Esophagus muscularis mucosa (tissue), 4 donors: Measurements from ENCODE around the gene MTCH1. TPM values are rescaled to one million over a fixed set of nuclear protein-coding genes. Genes with fewer than 3 reads are reported as not detected.

Experiments
- DNase-seq: peaks from one replicate; pipeline ENCODE4 v3.0.0-alpha.2; 2017; ENCODE audit errors: extremely low spot score
- H3K27ac ChIP-seq, 4 donors: fragments of 200-600 bp; sonication (generic); replicated peaks in 1 of 4; 1 replicate in 3 of 4; 2 replicates in 1 of 4; pipeline ENCODE4 v1.5.1; 2016 to 2019; ENCODE audit warnings: mild to moderate bottlenecking in 1 of 4
- H3K27me3 ChIP-seq, 4 donors: fragments of 200-600 bp; sonication (generic); one replicate each; pipeline versions ENCODE4 v1.5.1 to v1.6.0; 2016 to 2019
- H3K36me3 ChIP-seq, 4 donors: fragments of 200-600 bp; sonication (generic); one replicate each; pipeline ENCODE4 v1.5.1; 2016 to 2019
- H3K4me1 ChIP-seq, 4 donors: fragments of 200-600 bp; sonication (generic); one replicate each; pipeline ENCODE4 v1.5.1; 2016 to 2019
- H3K4me3 ChIP-seq, 4 donors: fragments of 200-600 bp; sonication (generic); 1 replicate in 2 of 4; 2 replicates in 2 of 4; pipeline ENCODE4 v1.5.1; 2016 to 2019; ENCODE audit warnings: mild to moderate bottlenecking in 4 of 4, moderate library complexity in 1 of 4
- H3K9me3 ChIP-seq, 4 donors: fragments of 200-600 bp; sonication (generic); 1 replicate in 3 of 4; 2 replicates in 1 of 4; pipeline ENCODE4 v1.5.1; 2016 to 2019
- EP300 ChIP-seq: sonication (generic); formaldehyde crosslinking; IDR thresholded peaks from one replicate; pipeline ENCODE4 v1.6.1; 2017; ENCODE audit warnings: antibody characterized with exemption
- POLR2A ChIP-seq: fragments of 450-650 bp; IDR thresholded peaks from one replicate; pipeline ENCODE4 v1.6.1; 2017; ENCODE audit warnings: antibody characterized with exemption, moderate library complexity, mild to moderate bottlenecking, low read depth
- POLR2AphosphoS5 ChIP-seq, 2 donors: sonication (generic); formaldehyde crosslinking; IDR thresholded peaks; one replicate each; pipeline ENCODE4 v1.6.1; 2017; ENCODE audit warnings: antibody characterized with exemption in 2 of 2
- WGBS: methylation state at CpG from one replicate; pipeline ENCODE4 v1.1.5; 2018; 5-methylcytosine and 5-hydroxymethylcytosine counted together
- intact Hi-C: fragments of 100-400 bp; cut with DNase I; formaldehyde crosslinking; loops from one replicate; pipeline ENCODE4 v1.15.1; 2023
- total RNA-seq, 4 donors: library from RNA; depleted of rRNA; stranded (reverse); fragments of >200 nt; gene quantifications; one replicate each; pipeline versions ENCODE4 v1.1.0 to v1.2.1, GENCODE V29; 2016
- TF ChIP-seq, protein P1 (sequence below), 3 experiments: fragments of 200-600 bp in 2 of 3; fragments of 450-650 bp in 1 of 3; sonication (generic) in 2 of 3; IDR thresholded peaks; one replicate each; pipeline ENCODE4 v1.5.1; 2017 to 2019; ENCODE audit warnings: antibody characterized with exemption in 3 of 3, mild to moderate bottlenecking in 2 of 3, moderate library complexity in 1 of 3

The MTCH1 gene
- total RNA-seq, 4 donors from 2014 or later, result 205 to 258 (median 232) TPM

DNA sequence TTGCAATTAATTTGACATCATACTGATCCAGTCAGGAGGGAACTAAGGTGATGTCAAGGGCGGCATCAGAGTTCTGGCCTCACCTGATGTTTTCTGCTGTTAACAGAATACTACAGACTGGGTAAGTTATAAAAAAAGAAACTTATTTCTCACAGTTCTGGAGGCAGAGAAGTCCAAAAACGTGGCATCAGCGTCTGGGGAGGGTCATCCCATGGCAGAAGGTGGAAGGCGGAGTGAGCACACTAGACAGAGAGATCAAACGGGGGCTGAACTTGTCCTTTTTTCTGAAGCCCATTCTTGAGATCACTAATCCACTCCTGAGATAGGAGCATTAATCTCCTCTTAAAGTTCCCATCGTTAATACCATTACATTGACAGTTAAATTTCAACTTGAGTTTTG lies 3.3 kb upstream of the MTCH1 start:
- H3K4me3 ChIP-seq, result no peak overlapping the region
- WGBS, result 89% methylated on average over 6 of the region's 6 CpGs
- no peaks in the 10 kb centered on the region for H3K36me3 ChIP-seq
- no peak for DNase-seq
- peaks cover 0 to 3% (median 0%) of the 10 kb centered on the region in 4 donors for H3K27me3 ChIP-seq
- no peaks in the 10 kb centered on the region for H3K9me3 ChIP-seq
- H3K27ac ChIP-seq, result no peak overlapping the region
- no peak for TF ChIP-seq EP300
- TF ChIP-seq POLR2A, result no peak
- TF ChIP-seq POLR2AphosphoS5 (IDR thresholded peaks at IDR 0.05), result no peak
- intact Hi-C loops, result no loop called here
- peaks cover 14 to 22% (median 21%) of the 10 kb centered on the region in 4 donors for H3K4me1 ChIP-seq

DNA sequence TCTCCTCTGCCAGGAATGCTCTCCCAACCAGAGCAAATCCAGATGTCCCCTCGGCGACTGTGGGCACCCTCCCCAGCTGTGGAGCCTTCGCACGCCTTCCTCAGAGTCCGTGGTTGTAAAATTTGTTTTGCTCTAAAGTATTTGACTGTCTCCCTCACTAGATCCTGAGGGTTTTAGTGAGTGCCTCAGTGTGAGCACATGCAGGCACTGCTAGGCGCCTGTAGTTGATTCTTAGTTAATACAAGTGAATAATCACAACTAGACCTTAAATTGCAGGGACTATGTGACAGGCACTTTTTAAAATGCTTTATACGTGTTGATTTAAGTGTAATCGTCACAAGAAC lies 680 bp upstream of the MTCH1 start:
- H3K27ac ChIP-seq, result peak overlapping the region; percentile 91 to 98 (median 98)
- intact Hi-C loops, result no loop called here
- peaks cover 0 to 3% (median 0%) of the 10 kb centered on the region in 4 donors for H3K36me3 ChIP-seq
- H3K4me1 ChIP-seq, result peaks cover 40 to 48% (median 47%) of the 10 kb centered on the region in 4 donors
- peaks cover 0 to 3% (median 0%) of the 10 kb centered on the region in 4 donors for H3K27me3 ChIP-seq
- peak overlapping the region; percentile 89 to 99 (median 96) for H3K4me3 ChIP-seq
- no peaks in the 10 kb centered on the region for H3K9me3 ChIP-seq
- no peak for TF ChIP-seq POLR2AphosphoS5 (IDR thresholded peaks at IDR 0.05)
- TF ChIP-seq, protein P1, sequence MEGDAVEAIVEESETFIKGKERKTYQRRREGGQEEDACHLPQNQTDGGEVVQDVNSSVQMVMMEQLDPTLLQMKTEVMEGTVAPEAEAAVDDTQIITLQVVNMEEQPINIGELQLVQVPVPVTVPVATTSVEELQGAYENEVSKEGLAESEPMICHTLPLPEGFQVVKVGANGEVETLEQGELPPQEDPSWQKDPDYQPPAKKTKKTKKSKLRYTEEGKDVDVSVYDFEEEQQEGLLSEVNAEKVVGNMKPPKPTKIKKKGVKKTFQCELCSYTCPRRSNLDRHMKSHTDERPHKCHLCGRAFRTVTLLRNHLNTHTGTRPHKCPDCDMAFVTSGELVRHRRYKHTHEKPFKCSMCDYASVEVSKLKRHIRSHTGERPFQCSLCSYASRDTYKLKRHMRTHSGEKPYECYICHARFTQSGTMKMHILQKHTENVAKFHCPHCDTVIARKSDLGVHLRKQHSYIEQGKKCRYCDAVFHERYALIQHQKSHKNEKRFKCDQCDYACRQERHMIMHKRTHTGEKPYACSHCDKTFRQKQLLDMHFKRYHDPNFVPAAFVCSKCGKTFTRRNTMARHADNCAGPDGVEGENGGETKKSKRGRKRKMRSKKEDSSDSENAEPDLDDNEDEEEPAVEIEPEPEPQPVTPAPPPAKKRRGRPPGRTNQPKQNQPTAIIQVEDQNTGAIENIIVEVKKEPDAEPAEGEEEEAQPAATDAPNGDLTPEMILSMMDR (IDR thresholded peaks at IDR 0.05), result no peak
- no peak for TF ChIP-seq POLR2A
- TF ChIP-seq EP300, result no peak
- no peak for DNase-seq
- WGBS, result 0% methylated on average over 8 of the region's 8 CpGs

DNA sequence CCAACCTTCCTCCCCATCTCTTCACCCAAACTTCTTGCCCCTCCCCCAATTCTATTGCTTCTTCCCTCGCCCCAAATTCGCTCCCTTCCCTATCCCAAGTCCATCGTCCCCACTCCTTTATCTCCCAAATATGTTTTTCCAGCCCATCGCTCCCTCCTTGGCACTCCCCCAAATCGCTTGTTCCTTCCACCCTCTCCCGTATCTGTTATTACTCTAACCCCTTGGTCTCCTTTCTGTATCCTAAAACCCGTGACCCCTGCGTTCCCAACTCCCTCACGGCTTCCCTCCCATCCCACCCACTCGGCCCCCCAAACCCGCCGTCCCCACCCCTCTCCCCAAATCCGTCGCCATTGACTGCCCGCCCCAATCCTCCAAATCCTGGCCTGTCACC lies 584 bp downstream of the MTCH1 start:
- intact Hi-C loops, result no loop called here
- TF ChIP-seq, protein P1 (IDR thresholded peaks at IDR 0.05), result no peak
- TF ChIP-seq POLR2A, result no peak
- TF ChIP-seq EP300, result no peak
- TF ChIP-seq POLR2AphosphoS5 (IDR thresholded peaks at IDR 0.05), result no peak
- no peak for DNase-seq
- Histone ChIP-seq H3K27me3 (peaks cover 0 to 3% (median 0%) of the 10 kb centered on the region in 4 donors), H3K36me3 (peaks cover 0 to 13% (median 10%) of the 10 kb centered on the region in 4 donors), H3K27ac (peak overlapping the region; percentile 91 to 98 (median 98)), H3K4me1 (peaks cover 52 to 60% (median 60%) of the 10 kb centered on the region in 4 donors), H3K4me3 (peak overlapping the region; percentile 89 to 99 (median 96)), H3K9me3 (no peaks in the 10 kb centered on the region)
- WGBS, result under 1% methylated on average over 15 of the region's 15 CpGs

DNA sequence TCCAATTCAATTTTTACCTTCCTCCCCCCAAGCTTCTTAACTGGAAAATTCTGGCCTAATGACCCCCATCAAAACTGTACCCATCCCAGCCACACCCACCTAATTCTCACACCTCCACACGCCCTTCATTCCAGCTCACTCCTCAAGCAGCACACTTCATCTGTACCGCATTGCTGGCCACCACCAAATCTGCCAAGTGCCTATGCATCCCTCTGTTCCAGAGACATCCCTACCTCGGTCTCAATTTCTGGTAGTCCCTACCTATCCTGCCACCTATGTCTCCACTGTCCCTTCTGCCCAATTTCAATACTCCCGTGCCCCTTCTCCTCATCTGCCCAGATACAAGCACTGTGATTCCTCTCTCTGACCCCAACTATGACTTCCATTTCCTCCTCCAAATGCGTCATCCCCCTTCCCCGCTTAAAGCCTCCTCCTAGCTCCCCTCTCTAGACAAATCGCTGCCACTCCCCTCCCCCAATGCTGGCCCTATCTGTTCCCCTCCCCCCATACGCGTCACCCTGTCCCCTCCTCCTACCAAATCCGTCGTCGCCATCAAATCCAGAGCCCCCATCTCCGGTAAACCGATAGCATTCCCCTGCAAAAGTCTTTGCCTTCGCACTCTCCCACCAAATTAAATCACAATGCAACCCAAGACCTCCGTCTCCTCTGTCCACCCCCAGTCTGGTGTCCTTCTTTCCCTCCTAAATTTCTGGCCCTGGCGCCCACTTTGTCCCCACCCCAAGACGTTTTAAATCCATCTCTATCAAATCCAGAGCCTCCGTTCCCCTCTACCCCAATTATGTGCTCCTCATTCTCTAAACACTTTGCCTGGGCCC lies 1.2 kb downstream of the MTCH1 start:
- intact Hi-C loops, result loop anchor here (5.0 kb wide), 2 partner anchors 77 to 97 kb away; partner anchors contain the start of gene C6orf89
- peak overlapping the region; percentile 91 to 98 (median 98) for H3K27ac ChIP-seq
- TF ChIP-seq POLR2A, result no peak
- no peak for TF ChIP-seq EP300
- no peak for TF ChIP-seq POLR2AphosphoS5 (IDR thresholded peaks at IDR 0.05)
- no peak for DNase-seq
- peak overlapping the region; percentile 89 to 99 (median 96) for H3K4me3 ChIP-seq
- H3K9me3 ChIP-seq, result no peaks in the 10 kb centered on the region
- peaks cover 0 to 16% (median 11%) of the 10 kb centered on the region in 4 donors for H3K36me3 ChIP-seq
- peaks cover 0 to 3% (median 0%) of the 10 kb centered on the region in 4 donors for H3K27me3 ChIP-seq
- WGBS, result 5% methylated on average over 19 of the region's 19 CpGs
- peaks cover 58 to 66% (median 66%) of the 10 kb centered on the region in 4 donors for H3K4me1 ChIP-seq

DNA sequence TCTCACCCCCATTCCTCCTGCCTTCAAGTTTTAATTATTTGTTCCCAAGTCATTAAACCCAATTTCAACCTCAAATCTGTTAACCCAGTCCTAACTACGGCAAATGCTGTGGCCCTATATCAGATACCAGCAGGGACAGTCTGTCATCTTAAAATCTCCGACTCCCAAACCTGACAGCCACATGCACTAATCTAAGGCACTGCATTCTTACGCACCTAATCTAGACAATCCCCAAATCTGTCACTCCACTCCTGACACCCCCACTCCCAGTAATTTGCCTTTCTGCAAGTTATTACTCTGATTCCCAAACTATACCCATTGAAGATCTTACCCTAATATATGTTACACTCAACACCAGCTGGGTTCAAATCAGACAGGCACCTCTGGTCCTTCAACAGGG lies 2.5 kb downstream of the MTCH1 start:
- no peak for DNase-seq
- H3K4me3 ChIP-seq, result peak overlapping the region in 1 of 4 donors; percentile 99
- TF ChIP-seq, protein P1 (IDR thresholded peaks at IDR 0.05), result no peak
- TF ChIP-seq POLR2AphosphoS5 (IDR thresholded peaks at IDR 0.05), result no peak
- TF ChIP-seq EP300, result no peak
- TF ChIP-seq POLR2A, result no peak
- intact Hi-C loops, result loop anchor here (5.0 kb wide), 2 partner anchors 76 to 96 kb away; partner anchors contain the start of gene C6orf89
- peak overlapping the region in 2 of 4 donors; percentile 97 to 98 for H3K27ac ChIP-seq
- H3K36me3 ChIP-seq, result peaks cover 0 to 23% (median 12%) of the 10 kb centered on the region in 4 donors
- peaks cover 0 to 3% (median 0%) of the 10 kb centered on the region in 4 donors for H3K27me3 ChIP-seq
- no peaks in the 10 kb centered on the region for H3K9me3 ChIP-seq
- WGBS, result 96% methylated on average over 3 of the region's 3 CpGs
- peaks cover 70 to 77% (median 76%) of the 10 kb centered on the region in 4 donors for H3K4me1 ChIP-seq
